Liver (tissue), 9 donors: ENCODE measurements around the gene ZFYVE28. TPM values are rescaled to one million over a fixed set of nuclear protein-coding genes. Genes with fewer than 3 reads are reported as not detected.

Source experiments
- DNase-seq: peaks from one replicate; pipeline ENCODE4 v3.0.0-alpha.2; 2017; ENCODE audit warnings: low spot score
- H3K27ac ChIP-seq, 2 donors: one replicate each; pipeline ENCODE4 v1.7.0; 2013; ENCODE audit warnings: inconsistent platforms in 2 of 2, low read length in 2 of 2, control low read depth in 1 of 2, low read depth in 1 of 2, mild to moderate bottlenecking in 1 of 2
- H3K27me3 ChIP-seq, 4 donors: one replicate each; pipeline versions ENCODE4 v1.6.1 to v1.7.0; 2013; ENCODE audit warnings: low read length in 3 of 4, inconsistent platforms in 1 of 4, mild to moderate bottlenecking in 1 of 4, moderate library complexity in 1 of 4; ENCODE audit not compliant: control insufficient read depth in 4 of 4, insufficient read depth in 4 of 4
- H3K36me3 ChIP-seq, 4 donors: one replicate each; pipeline versions ENCODE4 v1.6.1 to v1.7.0; 2013; ENCODE audit warnings: low read length in 3 of 4, mild to moderate bottlenecking in 3 of 4, low read depth in 1 of 4, moderate library complexity in 1 of 4; ENCODE audit not compliant: control insufficient read depth in 4 of 4, insufficient read depth in 3 of 4
- H3K4me1 ChIP-seq, 4 donors: one replicate each; pipeline versions ENCODE4 v1.6.1 to v1.7.0; 2013; ENCODE audit warnings: low read length in 3 of 4, mild to moderate bottlenecking in 3 of 4, moderate library complexity in 1 of 4; ENCODE audit not compliant: control insufficient read depth in 4 of 4, insufficient read depth in 4 of 4
- H3K4me3 ChIP-seq, 3 donors: one replicate each; pipeline versions ENCODE4 v1.6.1 to v1.7.0; 2013; ENCODE audit warnings: low read length in 3 of 3, control low read depth in 1 of 3, low read depth in 1 of 3, mild to moderate bottlenecking in 1 of 3
- H3K9ac ChIP-seq, 2 donors: one replicate each; pipeline ENCODE4 v1.7.0; 2013; ENCODE audit warnings: low read length in 2 of 2, mild to moderate bottlenecking in 2 of 2, moderate library complexity in 2 of 2, control low read depth in 1 of 2, low read depth in 1 of 2
- H3K9me3 ChIP-seq, 4 donors: one replicate each; pipeline versions ENCODE4 v1.6.1 to v1.7.0; 2013; ENCODE audit warnings: low read length in 3 of 4; ENCODE audit not compliant: control insufficient read depth in 4 of 4
- ATF3 ChIP-seq: IDR thresholded peaks from 2 replicates; pipeline ENCODE4 v1.6.1; 2016; ENCODE audit warnings: antibody characterized with exemption
- CTCF ChIP-seq: fragments of 150-350 bp; IDR thresholded peaks from 2 replicates; pipeline ENCODE4 v1.5.1; 2017; ENCODE audit warnings: improper control_type of control experiment, low read depth, low read length; ENCODE audit not compliant: missing input control
- FOXA2 ChIP-seq: IDR thresholded peaks from 2 replicates; pipeline ENCODE4 v1.6.1; 2016; ENCODE audit warnings: antibody characterized with exemption
- GABPA ChIP-seq, 2 donors: IDR thresholded peaks in 1 of 2; conservative IDR thresholded peaks in 1 of 2; 2 replicates each; pipeline ENCODE4 v1.6.1; 2016; ENCODE audit warnings: antibody characterized with exemption in 2 of 2, mild to moderate bottlenecking in 1 of 2, moderate library complexity in 1 of 2
- HNF4A ChIP-seq, 2 donors: conservative IDR thresholded peaks; 2 replicates each; pipeline ENCODE4 v1.6.1; 2016; ENCODE audit warnings: antibody characterized with exemption in 2 of 2, mild to moderate bottlenecking in 2 of 2
- HNF4G ChIP-seq: IDR thresholded peaks from 2 replicates; pipeline ENCODE4 v1.6.1; 2016; ENCODE audit warnings: antibody characterized with exemption
- JUND ChIP-seq, 2 donors: IDR thresholded peaks; 2 replicates each; pipeline ENCODE4 v1.6.1; 2016; ENCODE audit warnings: antibody characterized with exemption in 2 of 2
- NR2F2 ChIP-seq: IDR thresholded peaks from 2 replicates; pipeline ENCODE4 v1.6.1; 2016; ENCODE audit warnings: antibody characterized with exemption
- RAD21 ChIP-seq, 2 donors: IDR thresholded peaks; 2 replicates each; pipeline ENCODE4 v1.6.1; 2016; ENCODE audit warnings: antibody characterized with exemption in 2 of 2, mild to moderate bottlenecking in 2 of 2
- REST ChIP-seq: IDR thresholded peaks from 2 replicates; pipeline ENCODE4 v1.6.1; 2016; ENCODE audit warnings: antibody characterized with exemption, mild to moderate bottlenecking
- TAF1 ChIP-seq: conservative IDR thresholded peaks from 2 replicates; pipeline ENCODE4 v1.6.1; 2016; ENCODE audit warnings: antibody characterized with exemption, mild to moderate bottlenecking
- YY1 ChIP-seq: IDR thresholded peaks from 2 replicates; pipeline ENCODE4 v1.6.1; 2016; ENCODE audit warnings: antibody characterized with exemption, mild to moderate bottlenecking
- ZBTB33 ChIP-seq: IDR thresholded peaks from 2 replicates; pipeline ENCODE4 v1.6.1; 2016; ENCODE audit warnings: antibody characterized with exemption
- WGBS: extraction: QIAGEN DNeasy Blood & Tissue Kit; methylation state at CpG from one replicate; pipeline ENCODE4 v1.1.7; 2013; 5-methylcytosine and 5-hydroxymethylcytosine counted together
- polyA plus RNA-seq, 2 donors: library from polyadenylated mRNA; stranded (reverse) in 1 of 2; unstranded in 1 of 2; fragments of 200-250 nt in 1 of 2; fragments of >200 nt in 1 of 2; fragmentation: Nextera tagmentation in 1 of 2; extraction: Ambion mirVana in 1 of 2; gene quantifications; one replicate each; pipeline versions ENCODE4 v1.2.1 to v1.2.3, GENCODE V29; 2013 to 2015
- total RNA-seq, 2 donors: library from RNA; depleted of rRNA; stranded (reverse); fragments of >200 nt; gene quantifications; one replicate each; pipeline ENCODE4 v1.2.3, GENCODE V29; 2014
- donor health status: healthy.
- donor health status: healthy.
- donor health status: healthy.
- donor health status: healthy.
- donor health status: healthy.

The ZFYVE28 gene
- total and polyA plus RNA-seq, 4 donors: 2.0 to 6.1 (median 2.7) TPM

GRCh38 chr4:2373532-2373931 lies 44.9 kb downstream of the ZFYVE28 start:
- Histone ChIP-seq H3K9ac (no peak overlapping the region), H3K27ac (no peak overlapping the region), H3K9me3 (peaks cover 0 to 3% (median 0%) of the 10 kb centered on the region in 4 donors), H3K4me3 (no peak overlapping the region), H3K27me3 (no peaks in the 10 kb centered on the region), H3K4me1 (no peaks in the 10 kb centered on the region), H3K36me3 (no peaks in the 10 kb centered on the region)
- WGBS: 94% methylated on average over 7 of the region's 7 CpGs
- TF ChIP-seq FOXA2 (no peak), HNF4G (no peak), TAF1 (no peak), YY1 (no peak)
- DNase-seq: no peak

- no peak for DNase-seq
- no peaks in the 10 kb centered on the region for H3K36me3 ChIP-seq
- no peaks in the 10 kb centered on the region for H3K27me3 ChIP-seq
- no peak for TF ChIP-seq ATF3
- TF ChIP-seq NR2F2: no peak
- no peak for TF ChIP-seq HNF4A (conservative IDR thresholded peaks at IDR 0.05)
- TF ChIP-seq CTCF: no peak
- no peak for TF ChIP-seq TAF1
- TF ChIP-seq ZBTB33: no peak
- no peak overlapping the region for H3K9ac ChIP-seq
- H3K4me3 ChIP-seq: no peak overlapping the region
- WGBS: 90% methylated on average over 14 of the region's 14 CpGs
- no peaks in the 10 kb centered on the region for H3K4me1 ChIP-seq
- H3K27ac ChIP-seq: no peak overlapping the region
- peaks cover 0 to 3% (median 0%) of the 10 kb centered on the region in 4 donors for H3K9me3 ChIP-seq
Measured at GRCh38 chr4:2372488-2373030, 45.9 kb downstream of the ZFYVE28 start.

- no peaks in the 10 kb centered on the region for H3K36me3 ChIP-seq
- no peaks in the 10 kb centered on the region for H3K27me3 ChIP-seq
- no peak overlapping the region for H3K27ac ChIP-seq
- WGBS: 86% methylated on average over 27 of the region's 27 CpGs
- no peaks in the 10 kb centered on the region for H3K4me1 ChIP-seq
- no peak overlapping the region for H3K4me3 ChIP-seq
- no peak overlapping the region for H3K9ac ChIP-seq
- DNase-seq: no peak
- peaks cover 0 to 3% (median 0%) of the 10 kb centered on the region in 4 donors for H3K9me3 ChIP-seq
- TF ChIP-seq REST (no peak), HNF4A (conservative IDR thresholded peaks at IDR 0.05) (no peak), ATF3 (no peak), ZBTB33 (no peak), CTCF (no peak), TAF1 (no peak), JUND (IDR thresholded peaks at IDR 0.05) (no peak), GABPA (IDR thresholded peaks at IDR 0.05 in 1 of 2, conservative IDR thresholded peaks at IDR 0.05 in 1 of 2) (no peak), RAD21 (IDR thresholded peaks at IDR 0.05) (no peak)
Measured at GRCh38 chr4:2371765-2372487, 46.5 kb downstream of the ZFYVE28 start.
